ENCODE data around the gene TGFA.

GRCh38 chr2:70534183-70534836, 19.3 kb downstream of the TGFA start:
- TF ChIP-seq, protein P1, sequence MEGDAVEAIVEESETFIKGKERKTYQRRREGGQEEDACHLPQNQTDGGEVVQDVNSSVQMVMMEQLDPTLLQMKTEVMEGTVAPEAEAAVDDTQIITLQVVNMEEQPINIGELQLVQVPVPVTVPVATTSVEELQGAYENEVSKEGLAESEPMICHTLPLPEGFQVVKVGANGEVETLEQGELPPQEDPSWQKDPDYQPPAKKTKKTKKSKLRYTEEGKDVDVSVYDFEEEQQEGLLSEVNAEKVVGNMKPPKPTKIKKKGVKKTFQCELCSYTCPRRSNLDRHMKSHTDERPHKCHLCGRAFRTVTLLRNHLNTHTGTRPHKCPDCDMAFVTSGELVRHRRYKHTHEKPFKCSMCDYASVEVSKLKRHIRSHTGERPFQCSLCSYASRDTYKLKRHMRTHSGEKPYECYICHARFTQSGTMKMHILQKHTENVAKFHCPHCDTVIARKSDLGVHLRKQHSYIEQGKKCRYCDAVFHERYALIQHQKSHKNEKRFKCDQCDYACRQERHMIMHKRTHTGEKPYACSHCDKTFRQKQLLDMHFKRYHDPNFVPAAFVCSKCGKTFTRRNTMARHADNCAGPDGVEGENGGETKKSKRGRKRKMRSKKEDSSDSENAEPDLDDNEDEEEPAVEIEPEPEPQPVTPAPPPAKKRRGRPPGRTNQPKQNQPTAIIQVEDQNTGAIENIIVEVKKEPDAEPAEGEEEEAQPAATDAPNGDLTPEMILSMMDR (IDR thresholded peaks at IDR 0.05 in 2 of 3, conservative IDR thresholded peaks at IDR 0.05 in 1 of 3; ENCODE audit: control insufficient read depth in 2 of 3, extremely low read depth in 1 of 3, insufficient read depth in 1 of 3, low read depth in 3 of 3, low read length in 3 of 3), result no peak
- no peak for TF ChIP-seq JUNB (IDR thresholded peaks at IDR 0.05)
- no peak for TF ChIP-seq NFYA (IDR thresholded peaks at IDR 0.05; ENCODE audit: borderline replicate concordance, low read depth, low read length)
- TF ChIP-seq CEBPB (IDR thresholded peaks at IDR 0.05; ENCODE audit: borderline replicate concordance in 1 of 2, low read depth in 2 of 2, low read length in 2 of 2), result no peak
- no peak for TF ChIP-seq USF1 (IDR thresholded peaks at IDR 0.05; ENCODE audit: borderline replicate concordance, extremely low read length, insufficient read depth, low read depth, low read length)
- TF ChIP-seq GABPA (IDR thresholded peaks at IDR 0.05; ENCODE audit: low read depth), result no peak
- no peak for TF ChIP-seq EZH2 (IDR thresholded peaks at IDR 0.05; ENCODE audit: borderline replicate concordance, control insufficient read depth, low read depth, low read length)
- TF ChIP-seq, protein P2, sequence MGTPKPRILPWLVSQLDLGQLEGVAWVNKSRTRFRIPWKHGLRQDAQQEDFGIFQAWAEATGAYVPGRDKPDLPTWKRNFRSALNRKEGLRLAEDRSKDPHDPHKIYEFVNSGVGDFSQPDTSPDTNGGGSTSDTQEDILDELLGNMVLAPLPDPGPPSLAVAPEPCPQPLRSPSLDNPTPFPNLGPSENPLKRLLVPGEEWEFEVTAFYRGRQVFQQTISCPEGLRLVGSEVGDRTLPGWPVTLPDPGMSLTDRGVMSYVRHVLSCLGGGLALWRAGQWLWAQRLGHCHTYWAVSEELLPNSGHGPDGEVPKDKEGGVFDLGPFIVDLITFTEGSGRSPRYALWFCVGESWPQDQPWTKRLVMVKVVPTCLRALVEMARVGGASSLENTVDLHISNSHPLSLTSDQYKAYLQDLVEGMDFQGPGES (IDR thresholded peaks at IDR 0.05), result no peak
- TF ChIP-seq ATF3 (IDR thresholded peaks at IDR 0.05; ENCODE audit: borderline replicate concordance, extremely low read depth, low read depth, low read length), result no peak
- no peak for TF ChIP-seq CBFB (IDR thresholded peaks at IDR 0.05; ENCODE audit: low read depth)
